AG04450 (cell line): ENCODE results near the gene TAGLN3. TPM values are rescaled to one million over a fixed set of nuclear protein-coding genes. Genes with fewer than 3 reads are reported as not detected.
A peak's percentile ranks its signal among the peaks of the same experiment; 100 is the strongest.

ENCODE experiments used
- CTCF ChIA-PET: fragments of 300-600, 350-600 bp; formaldehyde crosslinking; extraction: SDS; loops from one replicate; lab custom pipeline; 2022; ENCODE audit warnings: antibody characterized with exemption, inconsistent platforms; lab: Charles Lee
- POLR2A ChIA-PET: fragments of 350-600 bp; formaldehyde crosslinking; extraction: SDS; loops from one replicate; lab custom pipeline; 2021; ENCODE audit warnings: antibody characterized with exemption, inconsistent platforms; lab: Yijun Ruan, JAX
- DNase-seq: peaks from one replicate; pipeline ENCODE4 v3.0.0-alpha.2; 2011; ENCODE audit warnings: low read depth, low spot score
- H3K27ac ChIP-seq: one replicate; pipeline ENCODE4 v1.5.1; 2012; ENCODE audit warnings: low read depth, low read length, control low read depth
- H3K27me3 ChIP-seq: one replicate; pipeline ENCODE4 v1.6.0; 2012; ENCODE audit warnings: low read length; ENCODE audit not compliant: control insufficient read depth, insufficient read depth
- H3K4me3 ChIP-seq: 2 replicates; pipeline ENCODE4 v1.5.1; 2011; ENCODE audit warnings: mild to moderate bottlenecking, low read depth, low read length, control low read depth
- H3K9me3 ChIP-seq: 2 replicates; pipeline ENCODE4 v1.5.1; 2012; ENCODE audit warnings: low read length; ENCODE audit not compliant: control insufficient read depth, insufficient read depth
- CTCF ChIP-seq: IDR thresholded peaks from 2 replicates; pipeline ENCODE4 v1.5.1; 2011; ENCODE audit warnings: low read depth, low read length, control low read depth, inconsistent platforms
- polyA plus RNA-seq: library from polyadenylated mRNA; depleted of rRNA; stranded (reverse); fragments of >200 nt; gene quantifications from 2 replicates; pipeline ENCODE4 v1.2.3, GENCODE V29; 2011

The TAGLN3 gene
- polyA plus RNA-seq, 1 experiment = 2.5 TPM

- no peak for DNase-seq
- H3K27me3 ChIP-seq = no peaks in the 10 kb centered on the region
- ChIA-PET POLR2A (interaction anchor here (0.5 kb wide), 1 partner anchor 10 kb away, joined by 3 read pairs; no protein-coding TSS in a partner anchor), CTCF (interaction anchor here (0.7 to 11.9 kb wide), 6 partner anchors 10 to 333 kb away, joined by 3 to 118 read pairs (median 6); no protein-coding TSS in a partner anchor)
- no peak overlapping the region for H3K4me3 ChIP-seq
- no peak for TF ChIP-seq CTCF
- peak overlapping the region; percentile 25 for H3K27ac ChIP-seq
- H3K9me3 ChIP-seq = no peaks in the 10 kb centered on the region
Measured at GRCh38 chr3:112002096-112002971, 3.6 kb downstream of the TAGLN3 start.

- TF ChIP-seq CTCF = no peak
- DNase-seq = no peak
- H3K9me3 ChIP-seq = no peaks in the 10 kb centered on the region
- no peak overlapping the region for H3K27ac ChIP-seq
- no peak overlapping the region for H3K4me3 ChIP-seq
- CTCF ChIA-PET = interaction anchor here (0.7 to 11.9 kb wide), 5 partner anchors 9 to 288 kb away, joined by 3 to 118 read pairs (median 4); no protein-coding TSS in a partner anchor
- H3K27me3 ChIP-seq = no peaks in the 10 kb centered on the region
- POLR2A ChIA-PET = interaction anchor here (0.5 to 0.6 kb wide), 2 partner anchors 9 to 10 kb away, joined by 3 read pairs; no protein-coding TSS in a partner anchor
Measured at GRCh38 chr3:112003321-112004080, 4.8 kb downstream of the TAGLN3 start.

GRCh38 chr3:112004187-112004586 lies 5.5 kb downstream of the TAGLN3 start:
- no peak for DNase-seq
- H3K27ac ChIP-seq = no peak overlapping the region
- H3K9me3 ChIP-seq = no peaks in the 10 kb centered on the region
- H3K4me3 ChIP-seq = no peak overlapping the region
- no peaks in the 10 kb centered on the region for H3K27me3 ChIP-seq
- ChIA-PET POLR2A (no interaction called here), CTCF (interaction anchor here (0.8 to 11.9 kb wide), 3 partner anchors 8 to 144 kb away, joined by 3 to 118 read pairs (median 31); no protein-coding TSS in a partner anchor)
- TF ChIP-seq CTCF = no peak

DNA sequence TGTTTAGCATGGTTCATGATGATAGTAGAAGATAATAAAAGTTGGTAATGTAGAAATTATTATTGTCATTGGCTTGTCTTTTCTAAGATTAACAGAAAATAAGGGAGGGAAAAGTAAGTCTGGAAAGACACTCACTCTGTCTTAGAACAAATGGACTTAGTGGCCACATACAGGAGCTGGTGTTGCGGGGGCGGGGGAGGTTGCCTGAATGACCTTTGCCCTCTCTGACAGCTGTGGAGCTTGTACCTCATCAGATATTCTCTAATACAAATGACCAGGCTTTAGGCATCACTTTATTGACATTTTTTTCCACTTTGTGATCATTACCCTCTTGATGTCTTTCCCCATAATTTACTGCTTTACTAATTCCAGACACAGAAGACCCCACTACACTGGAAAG lies 5.9 kb downstream of the TAGLN3 start:
- ChIA-PET CTCF (interaction anchor here (5.1 to 11.9 kb wide), 2 partner anchors 8 to 16 kb away, joined by 31 to 118 read pairs; no protein-coding TSS in a partner anchor), POLR2A (no interaction called here)
- no peak overlapping the region for H3K4me3 ChIP-seq
- H3K27ac ChIP-seq = no peak overlapping the region
- no peak for TF ChIP-seq CTCF
- DNase-seq = no peak
- no peaks in the 10 kb centered on the region for H3K27me3 ChIP-seq
- H3K9me3 ChIP-seq = no peaks in the 10 kb centered on the region
